HG03039 (cell line): ENCODE data around the gene FANCE.
"Not testable (repeated sequence)": the region's sequence is repeated elsewhere in the genome, so short reads cannot be mapped to it uniquely, and the experiment has no call there.

Experiments used
- ATAC-seq: cut with Tn5 transposase; IDR thresholded peaks from one replicate; pipeline ENCODE4 v1.9.1; 2021; ENCODE audit warnings: mild to moderate bottlenecking, moderate library complexity; ENCODE audit not compliant: unreplicated experiment

The FANCE gene

GRCh38 chr6:35432291-35432690, 19.8 kb upstream of the FANCE start:
- ATAC-seq = no peak

GRCh38 chr6:35432702-35433101, 19.4 kb upstream of the FANCE start:
- not testable (repeated sequence) for ATAC-seq

GRCh38 chr6:35435074-35435837, 16.9 kb upstream of the FANCE start:
- ATAC-seq = no peak

GRCh38 chr6:35436071-35436857, 15.9 kb upstream of the FANCE start:
- ATAC-seq = no peak

DNA sequence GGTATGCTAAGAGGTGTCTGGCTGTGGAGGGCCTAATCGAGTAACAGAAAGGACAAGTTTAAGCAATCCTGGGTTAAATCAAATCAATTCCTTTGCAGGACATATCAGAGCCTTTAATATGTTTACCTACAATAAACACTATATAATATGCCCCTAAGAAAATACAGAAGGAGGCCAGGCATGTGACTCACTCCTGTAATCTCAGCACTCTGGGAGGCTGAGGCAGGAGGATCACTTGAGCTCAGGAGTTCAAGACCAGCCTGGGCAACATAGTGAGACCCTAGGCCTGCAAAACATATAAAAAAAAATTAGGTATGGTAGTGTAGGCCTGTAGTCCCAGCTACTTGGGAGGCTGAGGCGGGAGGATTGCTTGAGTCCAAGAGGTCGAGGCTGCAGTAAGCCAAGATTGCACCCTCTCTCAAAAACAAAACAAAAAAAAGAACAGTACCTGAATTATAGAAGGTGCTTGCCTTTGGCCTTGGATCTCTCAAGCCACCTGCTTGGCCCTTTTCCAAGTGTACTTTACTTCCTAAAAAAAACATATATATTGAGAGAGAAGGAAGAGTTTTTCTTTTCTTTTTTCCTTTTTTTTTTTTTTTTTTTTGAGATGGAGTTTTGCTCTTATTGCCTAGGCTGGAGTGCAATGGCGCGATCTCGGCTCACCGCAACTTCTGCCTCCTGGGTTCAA, 13.6 kb upstream of the FANCE start:
- ATAC-seq = not testable (repeated sequence)

- no peak for ATAC-seq
Measured at GRCh38 chr6:35439308-35439707, 12.8 kb upstream of the FANCE start.

DNA sequence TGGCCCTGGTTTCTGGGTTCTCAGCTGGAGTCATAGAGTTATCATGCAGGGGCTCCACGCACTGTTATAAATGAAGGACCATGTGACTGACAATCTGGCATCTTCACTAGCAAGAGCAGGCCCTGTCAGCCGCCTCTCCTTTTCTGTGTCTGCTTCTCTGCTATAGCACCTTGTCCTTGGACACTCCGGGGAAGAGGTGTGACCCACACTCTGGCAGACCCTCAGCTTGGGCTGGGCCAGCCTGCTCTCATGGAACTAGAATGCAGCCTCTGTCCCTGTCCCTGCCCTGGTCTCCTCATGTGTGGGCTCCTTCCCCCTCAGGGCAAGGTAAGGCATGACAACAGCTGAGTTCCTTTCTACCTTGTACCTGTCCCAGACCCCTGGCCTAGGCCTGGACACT, 10.9 kb upstream of the FANCE start:
- ATAC-seq = no peak

GRCh38 chr6:35441642-35442041, 10.5 kb upstream of the FANCE start:
- no peak for ATAC-seq

DNA sequence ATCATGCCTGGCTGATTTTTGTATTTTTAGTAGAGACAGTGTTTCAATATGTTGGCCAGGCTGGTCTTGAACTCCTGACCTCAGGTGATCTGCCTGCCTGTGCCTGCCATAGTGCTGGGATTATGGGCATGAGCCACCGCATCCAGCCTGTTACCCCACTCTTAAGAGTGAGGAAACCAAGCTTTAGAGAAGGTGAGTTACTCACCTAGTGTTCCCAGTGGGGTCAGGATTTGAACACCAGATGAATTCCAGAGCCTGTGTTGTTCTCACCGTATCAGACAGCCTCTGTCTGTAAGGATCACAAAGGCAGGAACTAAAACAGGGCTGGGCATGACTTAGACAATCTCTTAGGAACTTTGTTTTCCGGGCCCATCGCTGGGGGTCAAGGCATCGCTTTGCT, 9.4 kb upstream of the FANCE start:
- no peak for ATAC-seq

GRCh38 chr6:35443341-35444030, 8.7 kb upstream of the FANCE start:
- no peak for ATAC-seq

- no peak for ATAC-seq
Measured at GRCh38 chr6:35445691-35446090, 6.4 kb upstream of the FANCE start.

DNA sequence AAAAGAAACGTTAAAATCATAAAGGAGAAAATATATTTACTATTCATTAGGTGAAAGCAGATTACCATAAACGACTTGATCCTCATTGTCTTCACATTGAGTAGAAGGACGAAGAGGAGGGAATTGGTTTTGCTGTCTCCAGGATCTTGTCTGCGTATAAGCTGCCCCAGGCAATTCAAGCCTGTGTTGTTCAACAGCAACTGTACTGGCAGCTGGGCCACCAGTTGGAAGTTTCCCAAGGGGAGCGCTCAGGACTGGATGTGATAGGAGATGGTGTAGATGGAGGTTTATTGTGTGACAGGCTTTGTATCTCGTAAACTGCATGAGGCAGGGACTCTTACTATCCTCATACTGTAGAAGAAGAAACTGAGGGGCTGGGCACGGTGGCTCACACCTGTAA, 3.9 kb upstream of the FANCE start:
- no peak for ATAC-seq

DNA sequence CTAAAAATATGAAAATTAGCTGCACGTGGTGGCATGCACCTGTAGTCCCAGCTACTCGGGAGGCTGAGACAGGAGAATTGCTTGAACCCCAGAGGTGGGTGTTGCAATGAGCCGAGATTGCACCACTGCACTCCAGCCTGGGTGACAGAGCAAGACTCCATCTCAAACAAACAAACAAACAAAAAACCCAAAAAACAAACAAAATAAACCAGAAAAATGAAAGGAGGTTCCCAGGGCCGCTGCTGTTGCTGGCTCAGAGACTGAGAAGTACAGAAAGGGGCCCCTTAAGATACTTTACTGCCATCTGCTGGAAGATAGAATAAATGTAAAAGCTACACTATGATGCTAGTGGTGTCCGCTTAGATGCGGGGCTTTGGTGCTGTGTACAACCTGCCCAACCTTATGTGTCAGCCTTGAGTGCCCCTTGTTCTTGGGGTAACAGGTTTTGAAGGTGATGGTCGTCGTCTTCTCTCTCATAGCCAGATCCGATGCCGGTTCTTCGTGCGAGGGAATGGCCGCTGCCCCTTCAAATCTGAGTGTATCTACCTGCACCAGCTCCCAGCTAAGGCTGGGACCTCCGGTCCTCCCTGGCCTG, 2.8 kb upstream of the FANCE start:
- no peak for ATAC-seq

- ATAC-seq = no peak
Measured at GRCh38 chr6:35451354-35452182, 570 bp upstream of the FANCE start.

GRCh38 chr6:35453236-35453635, 1.1 kb downstream of the FANCE start:
- ATAC-seq = no peak

GRCh38 chr6:35454391-35455110, 2.4 kb downstream of the FANCE start:
- ATAC-seq = no peak

- no peak for ATAC-seq
Measured at GRCh38 chr6:35457907-35458306, 5.8 kb downstream of the FANCE start.

DNA sequence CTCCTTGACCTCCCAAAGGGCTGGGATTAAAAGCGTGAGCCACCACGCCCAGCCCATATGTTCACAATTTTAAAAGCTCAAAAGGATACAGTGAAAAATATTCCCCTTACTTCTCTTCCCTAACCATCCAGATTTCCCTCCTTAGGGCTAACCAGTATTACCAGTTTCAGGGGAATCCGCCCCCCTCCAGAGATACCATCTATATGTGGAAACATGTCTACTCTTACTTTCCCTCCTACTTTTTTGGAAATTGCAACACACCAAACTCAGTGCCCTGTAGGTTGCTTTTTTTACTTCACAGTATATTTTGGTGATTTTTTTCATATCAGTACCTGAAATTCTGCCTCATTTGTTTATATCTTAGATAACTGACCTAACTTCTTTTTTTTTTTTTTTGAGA, 9.1 kb downstream of the FANCE start:
- no peak for ATAC-seq

DNA sequence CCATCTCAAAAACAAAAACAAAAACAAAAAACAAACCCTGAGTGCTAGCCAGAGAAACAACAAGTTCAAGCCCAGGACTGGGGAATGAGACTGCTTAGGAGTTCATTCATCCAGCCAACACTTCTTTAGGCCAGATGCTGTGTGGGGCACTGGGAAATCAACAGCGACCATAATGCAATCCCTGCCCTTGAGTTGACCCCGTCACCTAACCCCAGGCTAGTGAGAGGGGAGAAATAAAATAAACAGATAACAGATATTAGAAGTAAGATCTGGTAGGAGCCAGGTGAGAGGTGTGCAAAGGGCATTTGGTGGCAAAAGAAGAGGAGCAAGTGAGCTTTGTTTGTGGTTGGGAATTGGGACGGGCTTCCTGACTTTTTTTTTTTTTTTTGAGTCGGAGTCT, 11.2 kb downstream of the FANCE start:
- ATAC-seq = no peak
